Measurements from ENCODE around the gene CCL15. TPM values are rescaled to one million over a fixed set of nuclear protein-coding genes. Genes with fewer than 3 reads are reported as not detected.

The CCL15 gene
- total RNA-seq, 1 donor from 2014 or later, result not detected

DNA sequence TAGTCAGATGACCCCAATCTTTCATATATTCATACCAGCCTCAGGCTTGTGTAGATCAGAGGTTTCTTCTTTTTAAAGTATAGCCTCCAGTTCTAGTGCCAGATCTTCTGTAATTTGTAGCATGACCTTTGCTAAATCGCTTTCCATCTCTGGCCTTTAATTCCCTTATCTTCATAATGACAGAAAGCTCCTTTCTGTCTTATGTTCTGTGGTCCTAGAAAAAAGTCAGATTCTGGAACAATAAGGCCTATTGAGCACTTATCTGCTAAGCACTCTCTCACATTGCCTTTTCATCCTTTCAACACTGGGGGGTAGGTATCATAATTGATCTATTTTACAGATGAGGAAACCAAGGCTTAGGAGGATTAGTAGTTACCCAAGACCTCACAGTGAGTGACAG is 29.3 kb downstream of the CCL15 start:
- Histone ChIP-seq H3K36me3 (ENCODE audit: control insufficient read depth, insufficient read depth, low read length) (no peaks in the 10 kb centered on the region), H3K4me3 (ENCODE audit: low read depth, low read length) (no peak overlapping the region), H3K27me3 (ENCODE audit: control insufficient read depth, insufficient read depth, low read length) (no peaks in the 10 kb centered on the region)
- no peak for DNase-seq (ENCODE audit: low read depth)
- TF ChIP-seq, protein P1, sequence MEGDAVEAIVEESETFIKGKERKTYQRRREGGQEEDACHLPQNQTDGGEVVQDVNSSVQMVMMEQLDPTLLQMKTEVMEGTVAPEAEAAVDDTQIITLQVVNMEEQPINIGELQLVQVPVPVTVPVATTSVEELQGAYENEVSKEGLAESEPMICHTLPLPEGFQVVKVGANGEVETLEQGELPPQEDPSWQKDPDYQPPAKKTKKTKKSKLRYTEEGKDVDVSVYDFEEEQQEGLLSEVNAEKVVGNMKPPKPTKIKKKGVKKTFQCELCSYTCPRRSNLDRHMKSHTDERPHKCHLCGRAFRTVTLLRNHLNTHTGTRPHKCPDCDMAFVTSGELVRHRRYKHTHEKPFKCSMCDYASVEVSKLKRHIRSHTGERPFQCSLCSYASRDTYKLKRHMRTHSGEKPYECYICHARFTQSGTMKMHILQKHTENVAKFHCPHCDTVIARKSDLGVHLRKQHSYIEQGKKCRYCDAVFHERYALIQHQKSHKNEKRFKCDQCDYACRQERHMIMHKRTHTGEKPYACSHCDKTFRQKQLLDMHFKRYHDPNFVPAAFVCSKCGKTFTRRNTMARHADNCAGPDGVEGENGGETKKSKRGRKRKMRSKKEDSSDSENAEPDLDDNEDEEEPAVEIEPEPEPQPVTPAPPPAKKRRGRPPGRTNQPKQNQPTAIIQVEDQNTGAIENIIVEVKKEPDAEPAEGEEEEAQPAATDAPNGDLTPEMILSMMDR (IDR thresholded peaks at IDR 0.05; ENCODE audit: insufficient read depth, low read length, poor library complexity, severe bottlenecking), result no peak

DNA sequence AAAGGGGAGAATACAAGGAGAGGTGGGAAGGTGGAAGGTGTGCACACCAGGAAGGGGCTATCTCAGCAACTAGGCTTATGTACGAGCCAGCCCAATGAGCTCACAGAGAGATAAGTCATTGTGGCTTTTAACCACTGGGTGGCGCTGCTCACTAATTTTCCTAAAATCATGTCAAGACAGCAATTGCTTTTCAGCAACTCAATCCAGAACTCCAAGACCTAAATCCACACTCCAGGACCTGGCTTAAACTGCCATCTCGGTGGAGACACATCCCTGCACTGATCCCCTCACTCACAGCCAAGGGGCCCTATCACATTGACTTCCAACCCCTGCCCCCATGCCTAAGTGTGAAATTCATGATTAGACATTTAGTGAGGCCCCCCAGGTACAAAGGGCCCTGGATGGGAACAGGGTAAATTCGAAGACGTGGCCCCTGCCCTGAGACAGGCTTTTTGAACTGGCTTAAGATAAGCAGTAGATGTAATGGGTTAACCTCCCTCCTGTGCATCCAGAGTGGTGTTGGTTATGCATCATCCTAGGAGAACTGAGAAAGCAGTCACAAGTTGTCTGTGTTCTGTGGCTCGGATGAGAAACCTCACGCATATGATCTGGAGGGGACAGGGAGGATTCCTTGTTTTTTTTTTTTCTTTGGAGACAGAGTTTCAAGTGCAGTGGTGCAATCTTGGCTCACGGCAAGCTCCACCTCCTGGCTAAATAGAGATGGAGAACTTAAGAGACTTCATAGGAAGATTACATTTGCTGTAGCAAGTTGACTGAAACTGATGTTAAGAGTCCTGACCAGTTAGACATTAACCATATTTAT is 31.6 kb downstream of the CCL15 start:
- peak; percentile 26 for DNase-seq (ENCODE audit: low read depth)

DNA sequence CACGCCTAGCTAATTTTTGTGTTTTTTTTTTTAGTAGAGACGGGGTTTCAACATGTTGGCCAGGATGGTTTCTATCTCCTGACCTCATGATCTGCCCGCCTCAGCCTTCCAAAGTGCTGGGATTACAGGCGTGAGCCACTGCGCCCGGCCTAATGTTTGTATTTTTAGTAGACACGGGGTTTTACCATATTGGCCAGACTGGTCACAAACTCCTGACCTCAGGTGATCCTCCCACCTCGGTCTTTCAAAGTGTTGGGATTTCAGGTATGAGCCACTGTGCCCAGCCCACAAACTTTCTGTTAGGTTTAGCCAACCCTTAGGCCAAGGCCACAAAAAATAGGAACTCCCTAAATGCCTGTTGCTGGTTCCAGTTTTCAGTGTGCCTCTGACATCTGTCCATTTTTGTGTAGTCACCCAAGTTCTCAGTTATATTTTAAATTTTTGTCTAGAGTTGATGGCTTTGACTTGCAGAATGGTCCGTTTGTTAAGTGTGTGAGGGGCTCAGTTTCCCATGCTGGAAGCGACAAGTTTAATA is 32.8 kb downstream of the CCL15 start:
- Histone ChIP-seq H3K36me3 (ENCODE audit: control insufficient read depth, insufficient read depth, low read length) (no peaks in the 10 kb centered on the region), H3K4me3 (ENCODE audit: low read depth, low read length) (no peak overlapping the region), H3K27me3 (ENCODE audit: control insufficient read depth, insufficient read depth, low read length) (no peaks in the 10 kb centered on the region)
- DNase-seq (ENCODE audit: low read depth), result no peak
- TF ChIP-seq, protein P1 (IDR thresholded peaks at IDR 0.05; ENCODE audit: insufficient read depth, low read length, poor library complexity, severe bottlenecking), result no peak

More for the DNA sequence above, 31.6 kb downstream of the CCL15 start:
- H3K36me3 ChIP-seq (ENCODE audit: control insufficient read depth, insufficient read depth, low read length), result no peaks in the 10 kb centered on the region
- H3K4me3 ChIP-seq (ENCODE audit: low read depth, low read length), result no peak overlapping the region
- H3K27me3 ChIP-seq (ENCODE audit: control insufficient read depth, insufficient read depth, low read length), result no peaks in the 10 kb centered on the region
- TF ChIP-seq, protein P1 (IDR thresholded peaks at IDR 0.05; ENCODE audit: insufficient read depth, low read length, poor library complexity, severe bottlenecking), result peak; percentile 71

GRCh38 chr17:35965272-35965671 is 36.1 kb downstream of the CCL15 start:
- TF ChIP-seq, protein P1 (IDR thresholded peaks at IDR 0.05; ENCODE audit: insufficient read depth, low read length, poor library complexity, severe bottlenecking), result no peak
- Histone ChIP-seq H3K36me3 (ENCODE audit: control insufficient read depth, insufficient read depth, low read length) (no peaks in the 10 kb centered on the region), H3K4me3 (ENCODE audit: low read depth, low read length) (no peak overlapping the region), H3K27me3 (ENCODE audit: control insufficient read depth, insufficient read depth, low read length) (no peaks in the 10 kb centered on the region)
- no peak for DNase-seq (ENCODE audit: low read depth)

DNA sequence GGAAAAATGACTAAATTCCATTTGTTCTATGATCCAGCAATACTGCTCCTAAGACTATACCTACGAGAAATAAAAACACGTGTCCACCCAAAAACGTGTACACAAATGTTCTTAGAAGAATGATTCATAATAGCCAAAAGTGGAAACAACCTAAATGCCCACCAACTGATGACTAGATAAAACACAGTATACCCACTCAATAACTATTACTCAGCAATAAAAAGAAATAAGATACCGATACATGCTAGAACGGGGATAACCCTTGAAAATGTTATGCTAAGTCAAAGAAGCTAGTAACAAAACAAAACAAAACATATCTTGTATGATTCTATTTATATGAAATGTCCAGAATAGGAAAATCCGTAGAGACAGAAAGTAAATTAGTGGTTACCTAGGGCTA is 37.7 kb downstream of the CCL15 start:
- no peaks in the 10 kb centered on the region for H3K36me3 ChIP-seq (ENCODE audit: control insufficient read depth, insufficient read depth, low read length)
- H3K27me3 ChIP-seq (ENCODE audit: control insufficient read depth, insufficient read depth, low read length), result no peaks in the 10 kb centered on the region
- TF ChIP-seq, protein P1 (IDR thresholded peaks at IDR 0.05; ENCODE audit: insufficient read depth, low read length, poor library complexity, severe bottlenecking), result no peak
- no peak overlapping the region for H3K4me3 ChIP-seq (ENCODE audit: low read depth, low read length)
- no peak for DNase-seq (ENCODE audit: low read depth)
